Transverse colon (tissue), 4 donors: Measurements from ENCODE around the gene CSHL1. TPM values are rescaled to one million over a fixed set of nuclear protein-coding genes. Genes with fewer than 3 reads are reported as not detected.

Experiments used
- DNase-seq: peaks from one replicate; pipeline ENCODE4 v3.0.0-alpha.2; 2019
- H3K27ac ChIP-seq, 4 donors: fragments of 200-600 bp; sonication (generic); 2 replicates each; pipeline ENCODE4 v1.5.1; 2016 to 2018; ENCODE audit warnings: inconsistent platforms in 4 of 4
- H3K27me3 ChIP-seq: fragments of 200-600 bp; sonication (generic); 2 replicates; pipeline ENCODE4 v1.5.1; 2017; ENCODE audit warnings: inconsistent platforms
- H3K36me3 ChIP-seq, 4 donors: fragments of 200-600 bp; sonication (generic); 2 replicates each; pipeline ENCODE4 v1.5.1; 2017 to 2019; ENCODE audit warnings: inconsistent platforms in 4 of 4
- H3K4me1 ChIP-seq, 4 donors: fragments of 200-600 bp; sonication (generic); 2 replicates each; pipeline ENCODE4 v1.5.1; 2017 to 2020; ENCODE audit warnings: inconsistent platforms in 4 of 4
- H3K4me3 ChIP-seq, 4 donors: fragments of 200-600 bp; sonication (generic); 1 replicate in 1 of 4; 2 replicates in 3 of 4; pipeline versions ENCODE4 v1.5.1 to v1.6.1; 2017 to 2019; ENCODE audit warnings: inconsistent platforms in 4 of 4
- H3K9me3 ChIP-seq, 2 donors: fragments of 200-600 bp; sonication (generic); 2 replicates each; pipeline ENCODE4 v1.5.1; 2017 to 2019; ENCODE audit warnings: inconsistent platforms in 2 of 2
- CTCF ChIP-seq, 5 experiments: fragments of 200-600 bp in 3 of 5; fragments of 450-650 bp in 2 of 5; sonication (generic) in 3 of 5; IDR thresholded peaks; 1 replicate in 2 of 5; 2 replicates in 3 of 5; pipeline ENCODE4 v1.5.1; 2016 to 2017; ENCODE audit warnings: antibody characterized with exemption in 5 of 5, inconsistent platforms in 3 of 5, mild to moderate bottlenecking in 2 of 5, moderate library complexity in 1 of 5
- EP300 ChIP-seq: sonication (generic); formaldehyde crosslinking; IDR thresholded peaks from one replicate; pipeline ENCODE4 v1.6.1; 2017; ENCODE audit warnings: antibody characterized with exemption, low read depth
- POLR2A ChIP-seq: fragments of 450-650 bp; IDR thresholded peaks from one replicate; pipeline ENCODE4 v1.6.1; 2016; ENCODE audit warnings: antibody characterized with exemption, mild to moderate bottlenecking, moderate library complexity
- POLR2AphosphoS5 ChIP-seq, 3 donors: sonication (generic); formaldehyde crosslinking; IDR thresholded peaks; one replicate each; pipeline ENCODE4 v1.6.1; 2016; ENCODE audit warnings: antibody characterized with exemption in 3 of 3
- WGBS, 2 donors: methylation state at CpG; one replicate each; pipeline ENCODE4 v1.1.5; 2018; ENCODE audit warnings: low coverage in 1 of 2; 5-methylcytosine and 5-hydroxymethylcytosine counted together
- in situ Hi-C, 4 donors: fragments of 200-750 bp; cut with MboI; loops; one replicate each; pipeline versions ENCODE4 v1.15.0 to v1.15.1; 2017; ENCODE audit warnings: low sequenced_read_pairs in 3 of 4, low pct_ligation_motif_present in 1 of 4, low pct_unique_long_range_greater_than_20kb in 1 of 4
- intact Hi-C: fragments of 100-400 bp; cut with DNase I; formaldehyde crosslinking; loops from one replicate; pipeline ENCODE4 v1.15.1; 2023; ENCODE audit warnings: low total_unique reads
- total RNA-seq, 4 donors: library from RNA; depleted of rRNA; stranded (reverse); fragments of >200 nt; gene quantifications; one replicate each; pipeline ENCODE4 v1.1.0, GENCODE V29; 2016

Gene CSHL1
- total RNA-seq, 4 donors from 2014 or later = not detected

- in situ Hi-C loops = no loop called here
- no peak overlapping the region for H3K4me3 ChIP-seq
- H3K4me1 ChIP-seq = peaks cover 0 to 8% (median 0%) of the 10 kb centered on the region in 4 donors
- H3K9me3 ChIP-seq = no peaks in the 10 kb centered on the region
- H3K36me3 ChIP-seq = no peaks in the 10 kb centered on the region
- DNase-seq = no peak
- H3K27me3 ChIP-seq = no peaks in the 10 kb centered on the region
- TF ChIP-seq POLR2AphosphoS5 (IDR thresholded peaks at IDR 0.05) (no peak), EP300 (no peak), CTCF (IDR thresholded peaks at IDR 0.05) (no peak), POLR2A (no peak)
- intact Hi-C loops = no loop called here
- H3K27ac ChIP-seq = no peak overlapping the region
- WGBS, 2 donors = 71 to 100% methylated on average over 1 to 6 of the region's 6 CpGs
Observed at GRCh38 chr17:63945784-63946439, 34.9 kb upstream of the CSHL1 start.

- Histone ChIP-seq H3K27me3 (no peaks in the 10 kb centered on the region), H3K4me1 (peaks cover 0 to 8% (median 0%) of the 10 kb centered on the region in 4 donors), H3K27ac (no peak overlapping the region), H3K36me3 (no peaks in the 10 kb centered on the region), H3K4me3 (no peak overlapping the region), H3K9me3 (no peaks in the 10 kb centered on the region)
- in situ Hi-C loops (no loop called here), intact Hi-C loops (no loop called here)
- no peak for DNase-seq
- no peak for TF ChIP-seq POLR2AphosphoS5 (IDR thresholded peaks at IDR 0.05)
- no peak for TF ChIP-seq EP300
- TF ChIP-seq CTCF (IDR thresholded peaks at IDR 0.05) = no peak
- TF ChIP-seq POLR2A = no peak
- 80 to 84% methylated on average over 5 to 23 of the region's 24 CpGs for WGBS, 2 donors
Observed at GRCh38 chr17:63944736-63945499, 33.9 kb upstream of the CSHL1 start.

- Histone ChIP-seq H3K27ac (no peak overlapping the region), H3K36me3 (no peaks in the 10 kb centered on the region), H3K4me1 (peaks cover 0 to 8% (median 0%) of the 10 kb centered on the region in 4 donors), H3K27me3 (no peaks in the 10 kb centered on the region), H3K4me3 (no peak overlapping the region), H3K9me3 (no peaks in the 10 kb centered on the region)
- DNase-seq = no peak
- intact Hi-C loops (no loop called here), in situ Hi-C loops (no loop called here)
- WGBS, 2 donors = 81 to 90% methylated on average over 4 to 9 of the region's 9 CpGs
- TF ChIP-seq EP300 = no peak
- TF ChIP-seq POLR2A = no peak
- TF ChIP-seq POLR2AphosphoS5 (IDR thresholded peaks at IDR 0.05) = no peak
- TF ChIP-seq CTCF (IDR thresholded peaks at IDR 0.05) = no peak
Observed at GRCh38 chr17:63943745-63944144, 32.7 kb upstream of the CSHL1 start.

- no peaks in the 10 kb centered on the region for H3K27me3 ChIP-seq
- H3K27ac ChIP-seq = no peak overlapping the region
- peaks cover 0 to 8% (median 0%) of the 10 kb centered on the region in 4 donors for H3K4me1 ChIP-seq
- in situ Hi-C loops = no loop called here
- WGBS, 2 donors = 86 to 96% methylated on average over 3 to 21 of the region's 21 CpGs
- no peaks in the 10 kb centered on the region for H3K36me3 ChIP-seq
- intact Hi-C loops = no loop called here
- H3K9me3 ChIP-seq = no peaks in the 10 kb centered on the region
- no peak overlapping the region for H3K4me3 ChIP-seq
- DNase-seq = no peak
- TF ChIP-seq POLR2AphosphoS5 (IDR thresholded peaks at IDR 0.05) = no peak
- TF ChIP-seq CTCF (IDR thresholded peaks at IDR 0.05) = no peak
- no peak for TF ChIP-seq EP300
- TF ChIP-seq POLR2A = no peak
Observed at GRCh38 chr17:63942309-63942985, 31.4 kb upstream of the CSHL1 start.
